ENCODE data around the gene PCNT. TPM values are rescaled to one million over a fixed set of nuclear protein-coding genes. Genes with fewer than 3 reads are reported as not detected.

Gene PCNT
- total RNA-seq, 3 donors from 2014 or later = 20.4 to 36.9 (median 26.1) TPM

GRCh38 chr21:46435786-46436227 is 111.9 kb downstream of the PCNT start:
- no peak for TF ChIP-seq CTCF (IDR thresholded peaks at IDR 0.05)
- H3K9me3 ChIP-seq = no peaks in the 10 kb centered on the region
- DNase-seq = peak in 1 of 3 donors; percentile 45
- H3K4me1 ChIP-seq (ENCODE audit: low read depth) = no peaks in the 10 kb centered on the region
- H3K36me3 ChIP-seq (ENCODE audit: low read depth) = peaks cover 4% of the 10 kb centered on the region
- no peak overlapping the region for H3K4me3 ChIP-seq
- no peak for ATAC-seq
- intact Hi-C loops (cut with DNase I, micrococcal nuclease) = no loop called here

GRCh38 chr21:46436621-46437020 is 112.7 kb downstream of the PCNT start:
- Histone ChIP-seq H3K9me3 (no peaks in the 10 kb centered on the region), H3K4me3 (no peak overlapping the region), H3K4me1 (ENCODE audit: low read depth) (no peaks in the 10 kb centered on the region), H3K36me3 (ENCODE audit: low read depth) (peaks cover 3% of the 10 kb centered on the region)
- TF ChIP-seq CTCF (IDR thresholded peaks at IDR 0.05) = no peak
- ATAC-seq (no peak), DNase-seq (peak in 1 of 3 donors; percentile 15)
- intact Hi-C loops (cut with DNase I, micrococcal nuclease) = no loop called here

- peaks cover 3% of the 10 kb centered on the region for H3K36me3 ChIP-seq (ENCODE audit: low read depth)
- intact Hi-C loops (cut with DNase I, micrococcal nuclease) = no loop called here
- ATAC-seq (no peak), DNase-seq (peak in 1 of 3 donors; percentile 36)
- no peak for TF ChIP-seq CTCF (IDR thresholded peaks at IDR 0.05)
- H3K9me3 ChIP-seq = no peaks in the 10 kb centered on the region
- no peak overlapping the region for H3K4me3 ChIP-seq
- H3K4me1 ChIP-seq (ENCODE audit: low read depth) = no peaks in the 10 kb centered on the region
Measured at GRCh38 chr21:46437096-46437498, 113.1 kb downstream of the PCNT start.

- DNase-seq = peak in 1 of 3 donors; percentile 36
- Histone ChIP-seq H3K36me3 (ENCODE audit: low read depth) (peaks cover 3% of the 10 kb centered on the region), H3K4me1 (ENCODE audit: low read depth) (no peaks in the 10 kb centered on the region), H3K9me3 (no peaks in the 10 kb centered on the region), H3K4me3 (no peak overlapping the region)
- intact Hi-C loops (cut with DNase I, micrococcal nuclease) = no loop called here
- ATAC-seq = no peak
- no peak for TF ChIP-seq CTCF (IDR thresholded peaks at IDR 0.05)
Measured at GRCh38 chr21:46437511-46437910, 113.6 kb downstream of the PCNT start.

GRCh38 chr21:46438241-46438640 is 114.3 kb downstream of the PCNT start:
- no peak for ATAC-seq
- peaks cover 3% of the 10 kb centered on the region for H3K36me3 ChIP-seq (ENCODE audit: low read depth)
- intact Hi-C loops (cut with DNase I, micrococcal nuclease) = no loop called here

More at GRCh38 chr21:46438241-46438640, 114.3 kb downstream of the PCNT start:
- no peaks in the 10 kb centered on the region for H3K9me3 ChIP-seq
- no peak for DNase-seq
- H3K4me3 ChIP-seq = no peak overlapping the region
- TF ChIP-seq CTCF (IDR thresholded peaks at IDR 0.05) = no peak
- no peaks in the 10 kb centered on the region for H3K4me1 ChIP-seq (ENCODE audit: low read depth)
